SK-N-SH (cell line): Measurements from ENCODE around the gene CAMK2B. TPM values are rescaled to one million over a fixed set of nuclear protein-coding genes. Genes with fewer than 3 reads are reported as not detected.

Source experiments
- CTCF ChIA-PET: fragments of 300-600, 350-600 bp; formaldehyde crosslinking; extraction: SDS; loops from one replicate; lab custom pipeline; 2021; lab: Yijun Ruan, JAX
- POLR2A ChIA-PET: fragments of 350-600 bp; sonication (Branson Sonifier 250); formaldehyde crosslinking; extraction: SDS; loops from one replicate; lab custom pipeline; 2020; ENCODE audit warnings: antibody characterized with exemption, inconsistent platforms; lab: Yijun Ruan, JAX
- DNase-seq: peaks from one replicate; pipeline ENCODE4 v3.0.0; 2012
- H2AFZ ChIP-seq: fragments of 200-600 bp; sonication (generic); 2 replicates; pipeline ENCODE4 v1.8.1; 2016; ENCODE audit warnings: antibody characterized with exemption, mild to moderate bottlenecking, low read depth
- H3F3A ChIP-seq: fragments of 200-600 bp; sonication (generic); replicated peaks from 2 replicates; pipeline ENCODE3; 2016; ENCODE audit warnings: antibody characterized with exemption, mild to moderate bottlenecking; ENCODE audit not compliant: insufficient read depth
- H3K27ac ChIP-seq, 2 experiments: fragments of 200-500 bp in 1 of 2; fragments of 200-600 bp in 1 of 2; sonication (Bioruptor generic) in 1 of 2; sonication (generic), shearing (Covaris generic) in 1 of 2; 2 replicates each; pipeline versions ENCODE4 v1.5.1 to v1.6.1; 2014 to 2016; ENCODE audit warnings: low read depth in 2 of 2, inconsistent platforms in 1 of 2, low read length in 1 of 2, mild to moderate bottlenecking in 1 of 2, mixed read lengths in 1 of 2
- H3K27me3 ChIP-seq: fragments of 200-600 bp; sonication (generic), shearing (Covaris generic); 2 replicates; pipeline ENCODE4 v1.6.1; 2016; ENCODE audit warnings: mixed run types; ENCODE audit not compliant: insufficient read depth
- H3K36me3 ChIP-seq, 2 experiments: fragments of 200-500 bp in 1 of 2; fragments of 200-600 bp in 1 of 2; sonication (Bioruptor generic) in 1 of 2; sonication (generic) in 1 of 2; replicated peaks in 1 of 2; 2 replicates each; pipeline versions ENCODE3 to v1.5.1; 2014 to 2016; ENCODE audit warnings: low read length in 1 of 2, mild to moderate bottlenecking in 1 of 2; ENCODE audit not compliant: insufficient read depth in 2 of 2, control insufficient read depth in 1 of 2
- H3K4me1 ChIP-seq, 2 experiments: fragments of 200-500 bp in 1 of 2; fragments of 200-600 bp in 1 of 2; sonication (Bioruptor generic) in 1 of 2; sonication (generic), shearing (Covaris generic) in 1 of 2; 2 replicates each; pipeline versions ENCODE4 v1.5.1 to v1.6.1; 2014 to 2016; ENCODE audit warnings: low read depth in 1 of 2, low read length in 1 of 2, mixed run types in 1 of 2; ENCODE audit not compliant: insufficient read depth in 2 of 2, control insufficient read depth in 1 of 2
- H3K4me2 ChIP-seq: fragments of 200-600 bp; sonication (generic), shearing (Covaris generic); 2 replicates; pipeline ENCODE4 v1.6.1; 2017; ENCODE audit warnings: mixed run types
- H3K4me3 ChIP-seq, 2 experiments: fragments of 200-500 bp in 1 of 2; fragments of 200-600 bp in 1 of 2; sonication (Bioruptor generic) in 1 of 2; sonication (generic), shearing (Covaris generic) in 1 of 2; 2 replicates each; pipeline versions ENCODE4 v1.5.1 to v1.8.1; 2014 to 2016; ENCODE audit warnings: low read depth in 2 of 2, inconsistent platforms in 1 of 2, low read length in 1 of 2, mild to moderate bottlenecking in 1 of 2, mixed read lengths in 1 of 2, moderate library complexity in 1 of 2
- H3K79me2 ChIP-seq: fragments of 200-600 bp; sonication (generic); 2 replicates; pipeline ENCODE4 v1.8.1; 2017; ENCODE audit warnings: mild to moderate bottlenecking; ENCODE audit not compliant: insufficient read depth
- H3K9ac ChIP-seq: fragments of 200-600 bp; sonication (generic); 2 replicates; pipeline ENCODE4 v1.6.1; 2017; ENCODE audit warnings: mixed run types
- H3K9me2 ChIP-seq: fragments of 200-600 bp; sonication (generic); 2 replicates; pipeline ENCODE4 v1.6.1; 2017; ENCODE audit warnings: mixed run types
- H3K9me3 ChIP-seq: fragments of 200-600 bp; sonication (generic); 2 replicates; pipeline ENCODE4 v1.6.1; 2017; ENCODE audit warnings: mixed run types, mild to moderate bottlenecking, moderate library complexity
- H4K20me1 ChIP-seq: fragments of 200-600 bp; sonication (generic); 2 replicates; pipeline ENCODE4 v1.6.1; 2017; ENCODE audit warnings: mild to moderate bottlenecking, mixed run types; ENCODE audit not compliant: insufficient read depth
- CHD2 ChIP-seq: fragments of 150-350 bp; IDR thresholded peaks from 2 replicates; pipeline ENCODE4 v1.6.1; 2018; ENCODE audit warnings: low read length; ENCODE audit not compliant: partially characterized antibody
- ELF1 ChIP-seq: IDR thresholded peaks from 2 replicates; pipeline ENCODE4 v1.4.0; 2012
- FOSL2 ChIP-seq: IDR thresholded peaks from 2 replicates; pipeline ENCODE4 v1.4.0; 2012; ENCODE audit warnings: low read depth, mild to moderate bottlenecking, moderate library complexity, borderline replicate concordance
- FOXJ3 ChIP-seq: sonication (generic); formaldehyde crosslinking; IDR thresholded peaks from 2 replicates; pipeline ENCODE4 v1.5.1; 2020; ENCODE audit warnings: mild to moderate bottlenecking, missing genetic modification reagents
- FOXM1 ChIP-seq: IDR thresholded peaks from 2 replicates; pipeline ENCODE4 v1.4.0; 2012; ENCODE audit warnings: low read depth, mild to moderate bottlenecking
- JUND ChIP-seq: IDR thresholded peaks from 2 replicates; pipeline ENCODE4 v1.4.0; 2012
- MAX ChIP-seq: IDR thresholded peaks from 2 replicates; pipeline ENCODE4 v1.4.0; 2012; ENCODE audit warnings: low read depth
- MEF2A ChIP-seq: IDR thresholded peaks from 2 replicates; pipeline ENCODE4 v1.4.0; 2012; ENCODE audit warnings: low read depth, borderline replicate concordance
- NFIC ChIP-seq: IDR thresholded peaks from 2 replicates; pipeline ENCODE4 v1.4.0; 2012; ENCODE audit warnings: borderline replicate concordance
- PBX3 ChIP-seq: IDR thresholded peaks from 2 replicates; pipeline ENCODE4; 2012
- REST ChIP-seq: IDR thresholded peaks from 2 replicates; pipeline ENCODE4 v1.6.1; 2012; ENCODE audit warnings: mild to moderate bottlenecking, low read depth, low read length, moderate library complexity
- RFX5 ChIP-seq: IDR thresholded peaks from 2 replicates; pipeline ENCODE4 v1.6.1; 2012; ENCODE audit warnings: mild to moderate bottlenecking, improper control_type of control experiment, low read length
- RXRA ChIP-seq: IDR thresholded peaks from 2 replicates; pipeline ENCODE4 v1.4.0; 2012; ENCODE audit warnings: low read depth, mild to moderate bottlenecking, borderline replicate concordance
- SMC3 ChIP-seq: IDR thresholded peaks from 2 replicates; pipeline ENCODE4 v1.6.1; 2012; ENCODE audit warnings: low read depth, low read length, improper control_type of control experiment
- TAF1 ChIP-seq: IDR thresholded peaks from 2 replicates; pipeline ENCODE4 v1.6.1; 2012; ENCODE audit warnings: low read depth, mild to moderate bottlenecking, low read length, moderate library complexity, borderline replicate concordance
- TEAD4 ChIP-seq: IDR thresholded peaks from 2 replicates; pipeline ENCODE4 v1.4.0; 2012; ENCODE audit warnings: mild to moderate bottlenecking, borderline replicate concordance; ENCODE audit not compliant: insufficient read depth
- USF1 ChIP-seq: IDR thresholded peaks from 2 replicates; pipeline ENCODE4 v1.4.0; 2012; ENCODE audit warnings: low read depth, borderline replicate concordance
- USF2 ChIP-seq: fragments of 150-350 bp; IDR thresholded peaks from 2 replicates; pipeline ENCODE4 v1.6.1; 2017; ENCODE audit warnings: antibody characterized with exemption, low read length, low read depth, borderline replicate concordance
- ZBTB33 ChIP-seq: IDR thresholded peaks from 2 replicates; pipeline ENCODE4 v1.4.0; 2012; ENCODE audit warnings: low read depth, borderline replicate concordance
- WGBS: methylation state at CpG from one replicate; pipeline ENCODE4 v1.1.6; 2017; ENCODE audit warnings: low lambda C conversion rate; 5-methylcytosine and 5-hydroxymethylcytosine counted together
- polyA plus RNA-seq, 3 experiments: library from polyadenylated mRNA; depleted of rRNA; stranded (reverse); fragments of >200 nt; gene quantifications; 2 replicates each; pipeline ENCODE4 v1.2.3, GENCODE V29; 2012

CAMK2B gene
- polyA plus RNA-seq, 1 of the 3 experiments (the other 2 are of a cell fraction): 0.20 TPM

- ChIA-PET POLR2A (no interaction called here), CTCF (interaction anchor here (2.1 kb wide), 1 partner anchor 52 kb away, joined by 7 read pairs; no protein-coding TSS in a partner anchor)
- H3K36me3 ChIP-seq: no peaks in the 10 kb centered on the region
- no peak overlapping the region for H3K4me3 ChIP-seq
- H3K4me1 ChIP-seq: peaks cover 0 to 43% of the 10 kb centered on the region in 2 experiments; a peak in 2 of 4 replicates
- H3K9me2 ChIP-seq: no peaks in the 10 kb centered on the region
- no peak for DNase-seq
- no peaks in the 10 kb centered on the region for H3F3A ChIP-seq
- no peaks in the 10 kb centered on the region for H3K9me3 ChIP-seq
- WGBS: 63% methylated on average over 12 of the region's 13 CpGs
- no peaks in the 10 kb centered on the region for H4K20me1 ChIP-seq
- no peaks in the 10 kb centered on the region for H3K79me2 ChIP-seq
- H2AFZ ChIP-seq: no peak overlapping the region
- no peak overlapping the region for H3K9ac ChIP-seq
- peaks cover 45% of the 10 kb centered on the region for H3K27me3 ChIP-seq
- no peak overlapping the region for H3K27ac ChIP-seq
- no peak overlapping the region for H3K4me2 ChIP-seq
- no peak for TF ChIP-seq FOSL2
- TF ChIP-seq SMC3: no peak
- TF ChIP-seq RFX5: no peak
- no peak for TF ChIP-seq ELF1
- TF ChIP-seq TEAD4: no peak
- TF ChIP-seq FOXJ3: no peak
- TF ChIP-seq PBX3: no peak
- no peak for TF ChIP-seq JUND
- TF ChIP-seq RXRA: no peak
- TF ChIP-seq, all 33 proteins: peak for 0
Observed at GRCh38 chr7:44292876-44293560, 32.4 kb downstream of the CAMK2B start.

- H3K9me2 ChIP-seq: no peaks in the 10 kb centered on the region
- no peak overlapping the region for H3K4me2 ChIP-seq
- ChIA-PET POLR2A (no interaction called here), CTCF (interaction anchor here (2.1 kb wide), 1 partner anchor 51 kb away, joined by 7 read pairs; no protein-coding TSS in a partner anchor)
- no peaks in the 10 kb centered on the region for H3K9me3 ChIP-seq
- H3K9ac ChIP-seq: no peak overlapping the region
- H3K27ac ChIP-seq: no peak overlapping the region
- H3K4me3 ChIP-seq: no peak overlapping the region
- H3K36me3 ChIP-seq: no peaks in the 10 kb centered on the region
- H2AFZ ChIP-seq: no peak overlapping the region
- no peaks in the 10 kb centered on the region for H3K79me2 ChIP-seq
- no peaks in the 10 kb centered on the region for H3F3A ChIP-seq
- DNase-seq: no peak
- WGBS: 10% methylated on average over 1 of the region's 1 CpG
- H3K27me3 ChIP-seq: peaks cover 45% of the 10 kb centered on the region
- H3K4me1 ChIP-seq: peaks cover 0 to 46% of the 10 kb centered on the region in 2 experiments; a peak in 2 of 4 replicates
- H4K20me1 ChIP-seq: no peaks in the 10 kb centered on the region
- TF ChIP-seq REST: no peak
- no peak for TF ChIP-seq RXRA
- TF ChIP-seq USF2: no peak
- no peak for TF ChIP-seq MEF2A
- no peak for TF ChIP-seq NFIC
- no peak for TF ChIP-seq TAF1
- TF ChIP-seq FOXM1: no peak
- no peak for TF ChIP-seq MAX
- TF ChIP-seq ZBTB33: no peak
- no peak for TF ChIP-seq CHD2
- TF ChIP-seq USF1: no peak
Observed at GRCh38 chr7:44292420-44292817, 33.0 kb downstream of the CAMK2B start.
